GM20000 (cell line): ENCODE results near the gene NIN.

Experiments
- DNase-seq: peaks from one replicate; pipeline ENCODE4 v3.0.0; 2012; ENCODE audit warnings: low spot score
- CTCF ChIP-seq: IDR thresholded peaks from 2 replicates; pipeline ENCODE4 v1.5.1; 2012; ENCODE audit warnings: mild to moderate bottlenecking, control low read depth; ENCODE audit errors: extremely low read depth, missing control alignments

NIN gene

GRCh38 chr14:50831726-50832168, 785 bp upstream of the NIN start:
- TF ChIP-seq CTCF: no peak
- DNase-seq: no peak

- no peak for TF ChIP-seq CTCF
- peak; percentile 85 for DNase-seq
Observed at GRCh38 chr14:50830044-50830931, 674 bp downstream of the NIN start.

- no peak for DNase-seq
- TF ChIP-seq CTCF: no peak
Observed at GRCh38 chr14:50829489-50830043, 1.4 kb downstream of the NIN start.

- no peak for DNase-seq
- no peak for TF ChIP-seq CTCF
Observed at GRCh38 chr14:50828721-50829488, 2.1 kb downstream of the NIN start.

GRCh38 chr14:50826681-50827080, 4.3 kb downstream of the NIN start:
- TF ChIP-seq CTCF: no peak
- DNase-seq: no peak

GRCh38 chr14:50825307-50825706, 5.7 kb downstream of the NIN start:
- no peak for DNase-seq
- no peak for TF ChIP-seq CTCF
